GM23248 (cell line): ENCODE data around the gene ZG16. TPM values are rescaled to one million over a fixed set of nuclear protein-coding genes. Genes with fewer than 3 reads are reported as not detected.
"Not testable (repeated sequence)": the region's sequence is repeated elsewhere in the genome, so short reads cannot be mapped to it uniquely, and the experiment has no call there.

Experiments used
- DNase-seq: peaks from one replicate; pipeline ENCODE4 v3.0.0-alpha.2; 2015
- H2AFZ ChIP-seq: fragments of 200-600 bp; sonication (generic); 2 replicates; pipeline ENCODE4 v1.6.1; 2016; ENCODE audit warnings: antibody characterized with exemption
- H3F3A ChIP-seq: fragments of 200-600 bp; sonication (generic); 2 replicates; pipeline ENCODE4 v1.6.1; 2016; ENCODE audit warnings: mild to moderate bottlenecking, antibody characterized with exemption, mixed run types; ENCODE audit not compliant: insufficient read depth
- H3K27ac ChIP-seq: fragments of 200-600 bp; sonication (generic); 2 replicates; pipeline ENCODE4 v1.5.1; 2016; ENCODE audit warnings: mild to moderate bottlenecking
- H3K27me3 ChIP-seq: fragments of 200-600 bp; sonication (generic); replicated peaks from 2 replicates; pipeline ENCODE4 v1.6.1; 2016; ENCODE audit warnings: mild to moderate bottlenecking; ENCODE audit not compliant: insufficient read depth
- H3K36me3 ChIP-seq: fragments of 200-600 bp; sonication (generic); 2 replicates; pipeline ENCODE4 v1.6.1; 2016; ENCODE audit warnings: low read depth, mild to moderate bottlenecking
- H3K4me1 ChIP-seq: fragments of 200-600 bp; sonication (generic); 2 replicates; pipeline ENCODE4 v1.6.1; 2016; ENCODE audit warnings: mild to moderate bottlenecking; ENCODE audit not compliant: insufficient read depth
- H3K4me2 ChIP-seq: fragments of 200-600 bp; sonication (generic); one replicate; pipeline ENCODE4 v1.6.1; 2016; ENCODE audit warnings: mild to moderate bottlenecking; ENCODE audit not compliant: unreplicated experiment
- H3K4me3 ChIP-seq: fragments of 200-600 bp; sonication (generic); 2 replicates; pipeline ENCODE4 v1.5.1; 2016; ENCODE audit warnings: mild to moderate bottlenecking
- H3K79me2 ChIP-seq: fragments of 200-600 bp; sonication (generic); 2 replicates; pipeline ENCODE4 v1.6.1; 2016; ENCODE audit warnings: mild to moderate bottlenecking; ENCODE audit not compliant: insufficient read depth
- H3K9ac ChIP-seq: fragments of 200-600 bp; sonication (generic); 2 replicates; pipeline ENCODE4 v1.6.1; 2016; ENCODE audit warnings: mild to moderate bottlenecking
- H3K9me2 ChIP-seq: fragments of 200-600 bp; sonication (generic); 2 replicates; pipeline ENCODE4 v1.6.1; 2016; ENCODE audit warnings: mixed run types, mild to moderate bottlenecking, moderate library complexity; ENCODE audit not compliant: insufficient read depth
- H3K9me3 ChIP-seq: fragments of 200-600 bp; sonication (generic); one replicate; pipeline ENCODE4 v1.6.1; 2017; ENCODE audit warnings: low read depth
- H4K20me1 ChIP-seq: fragments of 200-600 bp; sonication (generic); 2 replicates; pipeline ENCODE4 v1.6.0; 2016; ENCODE audit not compliant: insufficient read depth
- EZH2 ChIP-seq: fragments of 200-600 bp; sonication (generic); IDR thresholded peaks from 2 replicates; pipeline ENCODE4 v1.6.1; 2018; ENCODE audit warnings: antibody characterized with exemption, mild to moderate bottlenecking; ENCODE audit not compliant: insufficient read depth, poor library complexity, severe bottlenecking
- EZH2phosphoT487 ChIP-seq: fragments of 200-600 bp; sonication (generic); IDR thresholded peaks from 2 replicates; pipeline ENCODE4 v1.6.1; 2018; ENCODE audit warnings: antibody characterized with exemption, moderate library complexity, mild to moderate bottlenecking, low read depth; ENCODE audit not compliant: insufficient read depth
- WGBS, 2 experiments: methylation state at CpG; one replicate each; pipeline ENCODE4 v1.1.6; 2015 to 2017; ENCODE audit warnings: low lambda C conversion rate in 2 of 2, low coverage in 1 of 2; ENCODE audit errors: missing lambda C conversion rate in 2 of 2; 5-methylcytosine and 5-hydroxymethylcytosine counted together
- in situ Hi-C: fragments of 300-500 bp; cut with MboI; formaldehyde crosslinking; loops from 2 replicates; pipeline ENCODE4 v1.15.0; 2020
- polyA plus RNA-seq: library from polyadenylated mRNA; unstranded; fragments of >200 nt; fragmentation: Nextera tagmentation; extraction: Ambion mirVana; gene quantifications from 2 replicates; pipeline ENCODE4 v1.2.1, GENCODE V29; 2016
- total RNA-seq: library from RNA; depleted of rRNA; stranded (reverse); fragments of >200 nt; shearing (Covaris generic); gene quantifications from 2 replicates; pipeline ENCODE4 v1.2.3, GENCODE V29; 2014

ZG16 gene
- total and polyA plus RNA-seq, 2 experiments from 2014 or later: not detected

DNA sequence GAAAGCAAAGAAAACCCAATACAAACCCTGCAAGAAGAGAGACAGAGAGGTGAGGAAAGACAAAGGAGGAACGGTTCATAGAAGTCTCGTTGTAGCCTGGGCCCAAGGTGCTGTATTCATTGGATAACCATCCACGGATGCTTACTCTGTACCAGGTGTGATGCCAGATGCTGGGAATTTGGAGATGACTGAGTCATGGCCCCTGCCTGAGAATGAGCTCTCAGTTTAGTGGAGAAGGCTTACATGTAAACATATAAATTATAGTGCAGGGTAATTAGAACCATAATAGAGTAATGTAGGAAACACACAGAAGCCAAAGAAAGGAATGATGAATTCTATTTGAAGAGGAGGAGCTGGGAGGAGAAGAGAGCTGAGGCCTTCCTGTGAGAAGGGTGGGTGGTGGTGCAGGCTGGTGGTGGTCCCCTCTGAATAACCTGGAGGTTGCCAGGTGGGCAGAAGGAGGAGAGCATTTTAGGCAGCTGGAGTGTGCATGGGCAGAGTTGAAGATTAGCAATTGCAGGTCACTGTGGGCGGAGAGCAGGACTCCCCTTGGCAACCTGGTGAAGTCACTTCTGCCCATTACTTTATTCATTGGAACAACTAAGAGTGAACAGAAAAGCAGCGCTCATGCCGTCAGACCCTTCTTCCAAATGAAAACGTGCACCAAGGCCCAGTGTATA lies 7.7 kb upstream of the ZG16 start:
- Histone ChIP-seq H3K4me3 (no peak overlapping the region), H3K4me2 (no peak overlapping the region), H3F3A (no peaks in the 10 kb centered on the region), H3K27me3 (no peaks in the 10 kb centered on the region), H3K9me2 (no peaks in the 10 kb centered on the region), H2AFZ (no peak overlapping the region), H3K9ac (no peak overlapping the region), H3K27ac (no peak overlapping the region), H3K4me1 (no peaks in the 10 kb centered on the region), H3K36me3 (no peaks in the 10 kb centered on the region), H4K20me1 (no peaks in the 10 kb centered on the region), H3K79me2 (no peaks in the 10 kb centered on the region), H3K9me3 (no peaks in the 10 kb centered on the region)
- no peak for DNase-seq
- TF ChIP-seq EZH2: no peak
- no peak for TF ChIP-seq EZH2phosphoT487
- in situ Hi-C loops: no loop called here
- WGBS, 2 experiments: 43 to 44% methylated on average over 7 of the region's 7 CpGs

DNA sequence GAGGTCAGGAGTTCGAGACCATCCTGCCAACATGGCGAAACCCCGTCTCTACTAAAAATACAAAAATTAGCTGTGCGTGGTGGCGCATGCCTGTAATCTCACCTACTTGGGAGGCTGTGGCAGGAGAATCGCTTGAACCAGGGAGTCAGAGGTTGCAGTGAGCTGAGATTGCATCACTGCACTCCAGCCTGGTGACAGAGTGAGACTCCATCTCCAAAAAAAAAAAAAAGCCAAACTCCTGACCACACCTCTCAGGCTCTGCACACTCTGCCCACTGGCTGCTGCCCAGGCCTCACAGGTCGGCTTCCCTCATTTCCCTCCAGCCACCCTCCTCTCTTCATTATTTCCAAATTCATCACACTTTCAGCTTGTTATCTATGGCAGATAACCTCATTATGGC lies 5.7 kb upstream of the ZG16 start:
- H3K27ac ChIP-seq, H3K27me3 ChIP-seq, H3K79me2 ChIP-seq, H4K20me1 ChIP-seq, H3K4me1 ChIP-seq, H2AFZ ChIP-seq, H3K9me2 ChIP-seq, in situ Hi-C loops, H3K9ac ChIP-seq, H3F3A ChIP-seq, DNase-seq, H3K36me3 ChIP-seq, H3K9me3 ChIP-seq, H3K4me3 ChIP-seq, H3K4me2 ChIP-seq: not testable (repeated sequence)
- 71 to 73% methylated on average over 7 of the region's 7 CpGs for WGBS, 2 experiments

DNA sequence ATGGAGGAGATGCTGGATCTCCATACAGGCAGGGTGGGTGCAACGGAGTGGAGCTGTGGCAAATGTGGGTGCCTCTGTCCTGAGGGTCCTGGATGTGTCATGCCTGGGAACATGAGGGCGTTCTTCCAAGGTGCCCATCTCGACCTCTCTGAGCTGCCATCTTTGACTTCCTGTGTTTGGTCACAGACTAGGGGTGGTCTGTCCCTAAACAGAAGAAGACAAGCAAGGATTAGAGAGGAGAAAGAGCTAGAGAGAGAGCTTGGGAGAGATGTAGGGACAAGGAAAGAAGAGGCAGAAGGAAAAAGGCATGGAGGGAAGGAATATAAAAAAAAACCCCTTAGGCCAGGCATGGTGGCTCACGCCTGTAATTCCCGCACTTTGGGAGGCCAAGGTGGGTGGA lies 3.3 kb upstream of the ZG16 start:
- Histone ChIP-seq H2AFZ (no peak overlapping the region), H3K36me3 (no peaks in the 10 kb centered on the region), H3K9me2 (no peaks in the 10 kb centered on the region), H3K4me1 (no peaks in the 10 kb centered on the region), H3F3A (no peaks in the 10 kb centered on the region), H3K4me3 (no peak overlapping the region), H3K9ac (no peak overlapping the region), H3K4me2 (no peak overlapping the region), H3K79me2 (no peaks in the 10 kb centered on the region), H3K9me3 (no peaks in the 10 kb centered on the region), H3K27me3 (peaks cover 3% of the 10 kb centered on the region; the same call in 1 of the 2 replicates), H3K27ac (no peak overlapping the region), H4K20me1 (no peaks in the 10 kb centered on the region)
- WGBS, 2 experiments: 65 to 68% methylated on average over 5 of the region's 5 CpGs
- TF ChIP-seq EZH2phosphoT487: no peak
- in situ Hi-C loops: no loop called here
- no peak for DNase-seq

DNA sequence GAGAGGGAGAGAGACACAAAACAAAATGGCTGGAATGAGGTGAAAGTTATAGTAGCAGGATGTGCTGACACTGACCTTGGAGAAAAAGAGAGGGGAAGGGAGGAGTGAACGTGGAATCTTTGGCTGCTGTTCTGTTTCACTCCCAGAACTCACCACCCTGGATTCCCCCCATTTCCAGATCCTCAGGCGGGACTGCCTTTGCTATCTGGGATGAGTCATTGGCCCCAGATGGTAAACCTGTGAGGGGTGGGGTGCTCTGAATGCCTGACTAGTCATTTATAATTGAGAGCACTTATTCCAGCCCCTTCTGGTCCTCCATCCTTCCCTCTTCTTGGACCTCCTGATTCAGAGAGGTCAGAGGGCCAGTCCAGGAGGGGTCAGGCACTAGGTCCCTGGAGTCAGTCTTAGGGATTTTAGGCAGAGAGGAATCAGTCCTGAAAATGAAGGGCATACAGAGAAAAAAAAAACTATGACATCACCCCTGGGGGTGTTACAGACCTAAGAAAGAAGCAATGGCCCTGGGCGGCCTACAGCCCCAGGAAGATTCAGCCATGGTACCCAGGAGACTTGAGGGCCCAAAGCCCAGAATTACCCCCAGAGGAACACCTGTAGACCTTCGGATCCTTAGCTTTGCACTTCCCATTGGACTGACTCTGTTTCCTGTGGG lies 2.2 kb upstream of the ZG16 start:
- peak; percentile 43 for DNase-seq
- no peak overlapping the region for H3K4me2 ChIP-seq
- H3K9me3 ChIP-seq: no peaks in the 10 kb centered on the region
- no peak overlapping the region for H3K4me3 ChIP-seq
- H3K4me1 ChIP-seq: no peaks in the 10 kb centered on the region
- H3K27me3 ChIP-seq: peaks cover 6% of the 10 kb centered on the region; the same call in 1 of the 2 replicates
- no peak overlapping the region for H3K9ac ChIP-seq
- in situ Hi-C loops: no loop called here
- H2AFZ ChIP-seq: no peak overlapping the region
- no peaks in the 10 kb centered on the region for H3F3A ChIP-seq
- no peak for TF ChIP-seq EZH2
- no peak for TF ChIP-seq EZH2phosphoT487
- H3K36me3 ChIP-seq: no peaks in the 10 kb centered on the region
- H4K20me1 ChIP-seq: no peaks in the 10 kb centered on the region
- H3K79me2 ChIP-seq: no peaks in the 10 kb centered on the region
- no peaks in the 10 kb centered on the region for H3K9me2 ChIP-seq
- H3K27ac ChIP-seq: no peak overlapping the region
- WGBS, 2 experiments: 59 to 64% methylated on average over 4 of the region's 4 CpGs

DNA sequence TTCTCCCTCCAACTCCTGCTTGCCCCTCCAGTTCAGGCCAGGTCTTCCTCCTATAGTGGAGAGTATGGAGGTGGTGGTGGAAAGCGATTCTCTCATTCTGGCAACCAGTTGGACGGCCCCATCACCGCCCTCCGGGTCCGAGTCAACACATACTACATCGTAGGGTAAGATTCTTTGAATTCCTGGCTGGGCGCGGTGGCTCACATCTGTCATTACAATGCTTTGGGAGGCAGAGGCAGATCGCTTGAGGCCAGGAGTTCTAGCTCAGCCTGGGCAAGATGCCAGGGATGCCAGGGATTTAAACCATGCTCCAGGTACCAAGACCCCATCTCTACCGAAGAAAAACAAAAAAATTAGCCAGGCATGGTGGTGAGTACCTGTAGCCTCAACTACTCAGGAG lies 1.4 kb downstream of the ZG16 start:
- Histone ChIP-seq H3K36me3 (no peaks in the 10 kb centered on the region), H3K4me3 (no peak overlapping the region), H3K9me3 (no peaks in the 10 kb centered on the region), H3F3A (no peaks in the 10 kb centered on the region), H4K20me1 (no peaks in the 10 kb centered on the region), H2AFZ (no peak overlapping the region), H3K79me2 (no peaks in the 10 kb centered on the region), H3K9me2 (no peaks in the 10 kb centered on the region), H3K27me3 (peaks cover 6% of the 10 kb centered on the region; the same call in 1 of the 2 replicates), H3K27ac (no peak overlapping the region), H3K9ac (no peak overlapping the region), H3K4me1 (no peaks in the 10 kb centered on the region), H3K4me2 (no peak overlapping the region)
- in situ Hi-C loops: no loop called here
- DNase-seq: no peak
- TF ChIP-seq EZH2phosphoT487 (no peak), EZH2 (no peak)
- WGBS, 2 experiments: 41 to 54% methylated on average over 10 of the region's 10 CpGs

DNA sequence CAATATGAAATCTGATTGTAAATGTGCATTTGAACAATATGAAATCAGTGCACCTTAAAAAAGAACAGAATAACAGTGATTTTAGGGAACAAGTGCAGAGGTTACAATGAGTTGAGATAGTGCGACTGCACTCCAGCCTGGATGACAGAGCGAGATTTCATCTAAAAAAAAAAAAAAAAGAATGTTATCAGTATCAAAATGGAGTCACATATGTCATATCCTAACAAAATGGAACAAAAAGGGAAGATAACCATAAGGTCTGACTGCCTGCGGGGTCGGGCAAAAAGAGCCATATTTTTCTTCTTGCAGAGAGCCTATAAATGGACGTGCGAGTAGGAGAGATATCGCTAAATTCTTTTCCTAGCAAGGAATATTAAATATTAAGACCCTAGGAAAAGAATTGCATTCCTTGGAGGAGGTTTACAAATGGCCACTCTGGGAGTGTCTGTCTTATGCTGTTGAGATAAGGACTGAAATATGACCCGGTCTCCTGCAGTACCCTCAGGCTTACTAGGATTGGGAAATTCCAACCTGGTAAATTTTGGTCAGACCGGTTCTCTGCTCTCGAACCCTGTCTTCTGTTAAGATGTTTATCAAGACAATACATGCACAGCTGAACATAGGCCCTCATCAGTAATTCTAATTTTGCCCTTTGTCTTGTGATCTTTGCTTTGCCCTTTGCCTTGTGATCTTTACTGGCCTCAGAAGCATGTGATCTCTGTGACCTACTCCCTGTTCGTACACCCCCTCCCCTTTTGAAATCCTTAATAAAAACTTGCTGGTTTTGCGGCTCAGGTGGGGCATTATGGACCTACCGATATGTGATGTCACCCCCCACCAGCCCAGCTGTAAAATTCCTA lies 5.3 kb downstream of the ZG16 start:
- H2AFZ ChIP-seq, in situ Hi-C loops, H3K27ac ChIP-seq, H3F3A ChIP-seq, H3K4me3 ChIP-seq, H3K4me2 ChIP-seq, H3K9me2 ChIP-seq, H3K79me2 ChIP-seq, H3K36me3 ChIP-seq, DNase-seq, H3K9ac ChIP-seq, H3K27me3 ChIP-seq, H3K9me3 ChIP-seq, H4K20me1 ChIP-seq, H3K4me1 ChIP-seq: not testable (repeated sequence)
- 72 to 75% methylated on average over 13 of the region's 13 CpGs for WGBS, 2 experiments
